AG08395 (cell line): ENCODE data around the gene KRTAP10-2.
"Not testable (repeated sequence)": the region's sequence is repeated elsewhere in the genome, so short reads cannot be mapped to it uniquely, and the experiment has no call there.

ENCODE experiments used
- DNase-seq: peaks from one replicate; pipeline ENCODE4 v3.0.0; 2012; ENCODE audit warnings: mixed read lengths, low spot score

The KRTAP10-2 gene

GRCh38 chr21:44514218-44514520, 37.1 kb downstream of the KRTAP10-2 start:
- no peak for DNase-seq

DNA sequence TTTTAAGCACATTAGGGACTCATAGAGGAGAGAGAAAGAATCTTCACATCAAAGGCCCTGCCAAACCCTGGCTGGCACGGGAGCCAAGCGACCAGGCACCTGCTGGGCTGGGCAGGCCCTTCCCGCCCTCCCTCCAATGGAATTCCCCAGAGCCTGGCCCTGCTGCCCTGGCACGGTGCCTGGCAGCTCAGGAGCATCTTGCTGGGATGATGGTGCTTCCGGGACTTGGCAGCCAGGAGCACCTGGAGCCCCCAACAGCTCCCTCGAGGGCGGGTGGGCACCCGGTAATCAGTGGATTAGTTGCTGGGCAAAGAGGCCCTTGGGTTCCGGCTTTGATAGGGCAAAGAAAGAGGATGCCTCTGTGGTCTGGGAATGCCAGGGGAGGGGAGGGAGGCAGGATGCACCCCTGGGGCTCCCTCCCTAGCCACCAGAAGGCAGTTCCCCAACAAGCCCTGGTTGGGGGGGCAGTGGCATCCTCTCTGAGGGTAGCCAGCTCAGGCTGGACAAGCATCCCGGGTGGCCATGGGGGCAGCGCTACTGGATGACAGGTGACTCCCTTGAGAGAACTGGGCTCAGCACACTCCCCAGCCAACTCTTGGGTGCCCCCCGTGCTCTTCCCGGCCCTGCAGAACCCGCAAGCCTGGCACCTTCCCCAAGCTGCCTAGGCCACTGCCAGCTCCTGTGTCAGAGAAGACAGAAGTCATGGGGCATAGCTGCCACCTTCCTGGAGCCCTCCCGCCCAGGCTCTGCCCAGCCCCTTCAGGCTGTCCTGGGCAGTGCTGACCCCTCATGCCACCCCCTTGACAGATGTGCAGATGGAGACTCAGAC, 37.7 kb downstream of the KRTAP10-2 start:
- no peak for DNase-seq

DNA sequence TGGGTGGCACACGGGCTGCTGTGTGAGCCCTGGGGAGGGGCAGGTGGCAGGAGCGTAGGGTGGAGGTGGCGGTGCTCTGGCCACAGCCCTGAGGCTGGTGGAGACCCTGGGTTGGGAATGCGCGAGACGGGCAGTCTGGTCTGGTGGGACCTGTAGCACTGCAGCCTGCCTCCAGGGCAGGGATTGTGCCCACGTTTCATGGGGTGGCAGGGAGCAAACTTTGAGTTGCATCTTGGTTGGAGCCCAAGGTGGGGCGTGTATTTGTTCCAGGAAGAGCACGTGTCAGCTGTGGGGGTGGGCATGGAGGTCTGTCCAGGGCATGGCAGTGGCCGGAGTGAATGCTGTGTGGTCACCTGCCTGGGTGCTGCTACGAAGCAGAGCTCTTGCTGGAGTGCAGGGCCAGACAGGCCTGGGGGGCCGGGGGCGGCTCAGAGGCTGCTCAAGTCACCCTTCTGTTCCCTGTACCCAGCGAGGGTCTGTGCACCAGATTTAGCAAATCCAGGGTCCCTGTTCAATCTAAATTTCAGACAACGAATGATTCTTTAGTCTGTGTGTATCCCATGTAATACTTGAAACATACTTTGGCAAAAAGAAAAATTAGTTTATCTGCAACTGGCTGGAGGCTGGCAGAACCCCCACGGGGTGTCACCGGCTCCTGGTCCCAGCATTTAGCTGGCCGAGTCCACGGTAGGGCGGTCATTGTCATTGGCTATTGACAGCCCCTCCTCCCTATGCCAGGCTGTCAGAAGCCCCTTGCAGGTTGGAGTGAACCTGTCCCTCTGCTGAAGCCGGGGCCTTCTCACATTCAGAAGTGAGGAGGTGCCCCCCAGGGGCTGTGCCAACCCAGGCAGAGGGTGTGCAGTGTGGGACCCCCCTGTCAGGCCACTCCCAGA, 38.6 kb downstream of the KRTAP10-2 start:
- DNase-seq = no peak

GRCh38 chr21:44511938-44512275, 39.4 kb downstream of the KRTAP10-2 start:
- no peak for DNase-seq

DNA sequence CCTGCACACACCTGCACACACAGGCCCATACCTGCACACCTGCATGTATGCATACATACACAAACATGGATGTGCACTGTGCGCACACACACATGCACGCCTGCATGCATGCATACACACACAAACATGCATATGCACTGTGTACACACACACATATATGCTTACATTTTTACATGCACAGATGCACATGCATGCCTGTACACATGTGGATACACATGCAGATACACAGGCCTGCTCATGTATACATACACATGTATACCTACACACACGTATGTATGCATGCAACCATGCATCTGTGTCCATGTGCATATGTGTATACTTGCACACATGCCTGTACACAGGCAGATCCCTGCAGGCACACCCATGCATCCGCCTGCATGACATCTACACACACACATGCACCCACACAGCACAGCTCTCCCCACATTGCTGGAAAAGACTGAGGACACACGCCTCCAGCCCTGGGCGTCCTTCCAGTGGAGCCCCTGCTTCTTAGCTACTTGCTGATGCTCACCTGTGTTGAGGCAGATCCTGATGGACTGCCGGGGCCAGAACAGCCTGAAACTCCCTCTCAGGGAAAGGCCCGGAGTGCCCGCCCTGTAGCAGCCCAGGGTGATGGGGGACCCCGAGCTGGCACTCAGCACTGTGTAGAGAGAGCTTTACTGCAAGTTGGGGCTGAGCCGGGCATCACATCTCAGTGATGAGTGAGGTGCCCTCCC, 39.9 kb downstream of the KRTAP10-2 start:
- DNase-seq = no peak

GRCh38 chr21:44510508-44511218, 40.6 kb downstream of the KRTAP10-2 start:
- DNase-seq = peak; percentile 46

DNA sequence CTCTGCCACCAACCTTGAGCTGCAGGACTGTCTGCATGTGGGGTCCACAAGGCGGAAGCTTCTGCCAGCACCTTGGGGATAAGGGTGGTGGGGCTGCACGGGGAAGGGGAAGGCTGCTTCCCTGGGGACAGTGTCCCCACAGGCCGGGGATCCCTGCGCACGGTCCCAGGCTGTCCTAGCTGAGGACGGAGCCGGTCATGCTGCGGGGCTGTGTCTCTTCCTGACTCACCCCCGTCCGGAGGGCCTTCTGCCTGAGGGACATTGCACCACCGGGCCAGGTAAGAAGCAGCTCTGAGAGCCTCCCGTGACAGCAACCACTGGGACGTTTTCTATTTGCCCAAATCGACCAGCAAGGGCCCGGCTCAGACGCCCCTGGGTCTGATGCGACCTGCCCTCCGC, 41.2 kb downstream of the KRTAP10-2 start:
- no peak for DNase-seq

DNA sequence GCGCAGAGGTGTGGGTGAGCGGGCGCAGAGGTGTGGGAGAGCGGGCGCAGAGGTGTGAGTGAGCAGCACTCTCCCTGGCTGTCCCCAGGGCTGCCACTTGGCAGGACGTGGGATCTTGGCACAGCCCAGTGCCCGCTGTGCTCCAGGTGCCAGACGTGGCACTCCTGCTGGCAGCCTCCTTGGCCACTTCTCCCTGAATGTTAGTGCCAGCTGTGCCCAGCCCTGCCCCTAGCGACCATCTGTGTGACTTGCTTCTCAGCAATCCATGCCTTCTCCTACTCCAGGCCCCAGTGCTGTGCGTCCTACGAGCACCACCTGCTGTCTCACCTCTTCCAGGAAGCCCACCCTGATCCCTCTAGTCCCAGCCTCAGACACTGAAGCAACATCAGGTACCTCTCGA, 41.8 kb downstream of the KRTAP10-2 start:
- DNase-seq = peak; percentile 36

GRCh38 chr21:44508711-44509445, 42.4 kb downstream of the KRTAP10-2 start:
- no peak for DNase-seq

DNA sequence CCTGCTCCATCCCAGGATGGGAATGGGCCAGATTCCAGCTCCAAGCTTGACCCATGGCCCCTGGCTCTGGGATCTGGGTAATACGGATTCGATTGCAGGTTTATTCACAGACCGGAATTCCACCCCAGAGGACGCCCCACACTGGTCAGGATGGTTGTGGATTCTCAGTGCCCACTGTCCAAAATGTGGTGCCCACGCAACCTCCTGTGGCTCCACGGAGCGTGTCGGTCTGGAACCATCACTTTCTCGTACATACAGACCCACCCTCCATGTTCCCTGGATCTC, 42.9 kb downstream of the KRTAP10-2 start:
- no peak for DNase-seq

GRCh38 chr21:44507673-44508425, 43.5 kb downstream of the KRTAP10-2 start:
- DNase-seq = no peak

DNA sequence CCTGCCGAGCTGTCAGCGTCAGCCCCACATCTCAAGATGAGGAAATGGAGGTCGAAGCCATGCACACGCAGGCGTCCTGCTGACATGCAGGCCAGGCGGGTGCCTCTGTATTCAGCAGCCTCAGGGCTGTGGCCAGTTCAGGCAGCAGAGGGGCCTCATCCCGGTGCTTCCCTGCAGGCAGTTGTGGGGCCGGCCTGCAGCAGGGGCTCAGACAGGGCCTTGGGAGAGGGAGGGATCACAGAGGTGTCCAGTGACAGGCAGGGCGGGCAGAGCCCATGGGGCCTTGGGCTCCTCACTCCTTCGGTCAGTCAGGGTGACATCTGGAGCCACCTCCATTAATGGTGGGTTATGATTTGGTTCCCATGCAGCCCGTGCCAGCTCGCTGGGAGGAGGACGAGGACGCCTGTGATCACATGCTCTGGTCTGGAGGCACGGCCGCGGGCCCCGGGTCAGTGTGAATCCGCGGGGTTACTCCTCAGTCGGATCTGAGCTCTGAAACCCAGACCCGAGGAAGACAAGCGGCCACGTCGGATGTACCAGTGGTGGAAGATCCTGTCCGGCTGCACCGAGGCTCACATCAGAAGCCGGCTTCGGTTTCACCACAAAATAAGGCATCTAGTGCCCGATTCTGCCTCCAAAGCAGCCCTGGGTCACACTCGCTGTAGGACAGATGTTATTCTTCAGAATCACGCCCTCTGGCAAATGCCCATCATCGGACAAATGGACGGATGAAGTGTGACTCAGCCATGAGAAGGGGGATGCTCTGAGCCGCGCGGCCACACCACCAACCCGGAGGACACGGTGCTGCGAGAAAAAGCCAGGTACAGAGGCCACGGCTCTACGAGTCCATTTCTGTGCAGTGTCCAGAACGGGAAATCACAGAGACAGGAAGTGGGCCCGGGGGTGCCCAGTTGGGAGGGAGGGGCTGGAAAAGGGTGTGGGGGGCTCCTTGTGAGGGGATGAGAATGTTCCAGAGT, 44.7 kb downstream of the KRTAP10-2 start:
- DNase-seq = no peak

DNA sequence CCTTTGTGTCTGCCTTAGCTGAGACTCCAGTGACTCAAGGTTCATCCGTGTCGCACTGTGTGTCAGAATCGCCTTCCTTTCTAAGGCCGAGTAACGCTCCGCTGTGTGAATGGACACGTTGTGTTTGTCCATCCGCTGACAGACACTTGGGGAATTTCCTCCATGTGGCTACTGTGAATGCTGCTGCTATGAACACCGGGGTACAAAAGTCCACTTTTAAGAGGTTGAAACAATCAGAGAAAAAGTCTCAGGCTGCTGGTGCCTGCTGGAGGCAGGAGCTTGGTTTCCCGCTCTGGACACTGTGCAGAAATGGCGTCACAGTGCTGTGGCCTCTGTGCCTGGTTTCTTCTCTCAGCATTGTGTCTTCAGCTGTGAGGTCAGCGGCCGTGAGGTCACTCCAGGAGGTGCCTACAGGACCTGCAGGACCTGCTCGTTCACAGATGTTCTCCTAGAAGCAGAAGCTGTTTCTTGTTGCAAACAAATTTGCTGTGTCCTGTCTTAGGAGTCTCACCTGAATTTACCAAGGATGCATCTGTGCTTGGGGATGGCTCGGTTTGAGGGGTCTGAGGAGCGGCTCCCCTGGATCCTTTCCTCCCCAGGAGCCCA, 45.5 kb downstream of the KRTAP10-2 start:
- no peak for DNase-seq

DNA sequence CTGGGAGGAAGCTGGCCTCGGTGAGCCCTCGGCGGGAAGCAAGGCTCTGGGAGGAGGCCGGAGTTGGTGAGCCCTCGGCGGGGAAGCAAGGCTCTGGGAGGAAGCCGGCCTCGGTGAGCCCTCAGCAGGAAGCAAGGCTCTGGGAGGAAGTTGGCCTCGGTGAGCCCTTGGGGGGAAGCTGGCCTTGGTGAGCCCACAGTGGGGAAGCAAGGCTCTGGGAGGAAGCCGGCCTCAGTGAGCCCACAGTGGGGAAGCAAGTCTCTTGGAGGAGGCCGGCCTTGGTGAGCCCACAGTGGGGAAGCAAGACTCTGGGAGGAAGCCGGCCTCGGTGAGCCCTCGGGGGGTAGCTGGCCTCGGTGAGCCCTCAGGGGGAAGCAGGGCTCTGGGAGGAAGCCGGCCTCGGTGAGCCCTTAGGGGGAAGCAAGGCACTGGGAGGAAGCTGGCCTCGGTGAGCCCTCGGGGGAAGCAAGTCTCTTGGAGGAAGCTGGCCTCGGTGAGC, 47.4 kb downstream of the KRTAP10-2 start:
- DNase-seq = no peak

DNA sequence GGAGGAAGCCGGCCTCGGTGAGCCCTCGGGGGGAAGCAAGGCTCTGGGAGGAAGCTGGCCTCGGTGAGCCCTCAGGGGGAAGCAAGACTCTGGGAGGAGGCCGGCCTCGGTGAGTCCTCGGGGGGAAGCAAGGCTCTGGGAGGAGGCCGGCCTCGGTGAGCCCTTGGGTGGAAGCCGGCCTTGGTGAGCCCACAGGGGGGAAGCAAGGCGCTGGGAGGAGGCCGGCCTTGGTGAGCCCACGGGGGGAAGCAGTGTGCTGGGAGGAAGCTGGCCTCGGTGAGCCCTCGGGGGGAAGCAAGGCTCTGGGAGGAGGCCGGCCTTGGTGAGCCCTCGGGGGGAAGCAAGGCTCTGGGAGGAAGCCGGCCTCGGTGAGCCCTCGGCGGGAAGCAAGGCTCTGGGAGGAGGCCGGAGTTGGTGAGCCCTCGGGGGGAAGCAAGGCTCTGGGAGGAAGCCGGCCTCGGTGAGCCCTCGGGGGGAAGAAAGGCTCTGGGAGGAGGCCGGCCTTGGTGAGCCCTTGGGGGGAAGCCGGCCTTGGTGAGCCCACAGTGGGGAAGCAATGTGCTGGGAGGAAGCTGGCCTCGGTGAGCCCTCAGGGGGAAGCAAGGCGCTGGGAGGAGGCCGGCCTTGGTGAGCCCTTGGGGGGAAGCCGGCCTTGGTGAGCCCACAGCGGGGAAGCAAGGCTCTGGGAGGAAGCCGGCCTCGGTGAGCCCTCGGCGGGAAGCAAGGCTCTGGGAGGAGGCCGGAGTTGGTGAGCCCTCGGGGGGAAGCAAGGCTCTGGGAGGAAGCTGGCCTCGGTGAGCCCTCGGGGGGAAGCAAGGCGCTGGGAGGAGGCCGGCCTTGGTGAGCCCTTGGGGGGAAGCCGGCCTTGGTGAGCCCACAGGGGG, 48.1 kb downstream of the KRTAP10-2 start:
- DNase-seq = not testable (repeated sequence)

GRCh38 chr21:44502171-44502958, 48.9 kb downstream of the KRTAP10-2 start:
- DNase-seq = no peak
